Activated CD4-positive, alpha-beta T cell treated with anti-CD3 and anti-CD28 coated beads, Interleukin-2, amount 50 U/mL, for 48 hours (primary cell): Measurements from ENCODE around the gene MDM1.

ENCODE experiments used
- DNase-seq, 2 experiments: peaks; one replicate each; pipeline ENCODE4 v3.0.0-alpha.2; 2020

The MDM1 gene

GRCh38 chr12:68354977-68355541, 22.9 kb upstream of the MDM1 start:
- no peak for DNase-seq

DNA sequence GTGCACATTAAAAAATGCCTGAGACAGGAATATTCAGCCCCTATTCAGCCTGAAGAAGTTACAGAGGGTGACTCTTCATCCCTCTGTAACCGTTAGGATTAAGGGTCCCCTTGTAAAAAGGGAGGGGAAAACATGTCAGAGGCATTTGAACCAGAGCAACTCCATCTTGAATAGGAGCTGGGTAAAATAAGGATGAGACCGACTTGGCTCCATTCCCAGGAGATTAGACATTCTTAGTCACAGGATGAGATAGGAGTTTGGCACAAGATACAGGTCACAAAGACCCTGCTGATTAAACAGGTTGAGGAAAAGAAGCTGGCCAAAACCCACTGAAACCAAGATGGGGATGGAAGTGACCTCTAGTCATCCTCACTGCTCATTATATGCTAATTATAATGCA, 19.9 kb upstream of the MDM1 start:
- no peak for DNase-seq

- DNase-seq: no peak
Measured at GRCh38 chr12:68350753-68351152, 18.6 kb upstream of the MDM1 start.

- DNase-seq: no peak
Measured at GRCh38 chr12:68349921-68350606, 17.9 kb upstream of the MDM1 start.

DNA sequence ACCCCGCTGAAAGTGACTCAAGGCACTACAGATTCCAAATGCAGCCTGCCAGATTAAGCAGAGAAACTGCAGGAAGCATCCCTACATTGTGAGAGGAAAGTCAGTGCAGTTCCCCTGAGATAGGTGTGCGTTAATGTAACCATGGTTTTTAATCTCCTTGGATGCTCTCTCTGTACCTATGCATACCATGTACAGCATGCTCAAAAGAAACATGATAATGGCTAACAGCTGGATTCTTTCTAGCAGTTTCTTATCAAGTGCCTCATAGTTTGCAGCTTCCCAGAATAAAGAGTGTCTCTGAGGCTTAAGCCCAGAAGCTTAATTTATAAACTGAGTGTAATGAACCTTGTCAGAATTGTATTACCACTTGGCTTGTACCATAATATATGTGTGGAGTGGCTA, 17.1 kb upstream of the MDM1 start:
- no peak for DNase-seq

GRCh38 chr12:68348419-68348818, 16.3 kb upstream of the MDM1 start:
- DNase-seq: no peak

- no peak for DNase-seq
Measured at GRCh38 chr12:68345763-68346162, 13.6 kb upstream of the MDM1 start.

DNA sequence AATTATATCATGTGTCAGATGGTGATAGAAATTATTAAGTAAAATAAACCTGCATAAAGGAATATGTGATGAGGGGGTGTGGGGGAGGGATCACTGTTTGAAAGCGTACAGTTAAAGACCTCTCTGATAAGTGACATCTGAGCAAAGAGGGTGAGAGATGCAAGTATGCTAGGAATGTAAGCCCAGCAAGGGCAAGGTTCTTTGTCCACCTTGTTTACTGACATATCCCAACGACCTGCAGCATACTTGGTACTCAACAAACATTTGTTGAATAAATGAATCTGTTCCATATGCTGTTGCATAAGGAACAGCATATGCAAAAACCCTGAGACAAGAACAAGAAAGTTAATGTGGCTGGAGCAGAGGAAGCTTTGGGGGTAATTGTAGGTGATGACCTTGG, 12.0 kb upstream of the MDM1 start:
- no peak for DNase-seq

DNA sequence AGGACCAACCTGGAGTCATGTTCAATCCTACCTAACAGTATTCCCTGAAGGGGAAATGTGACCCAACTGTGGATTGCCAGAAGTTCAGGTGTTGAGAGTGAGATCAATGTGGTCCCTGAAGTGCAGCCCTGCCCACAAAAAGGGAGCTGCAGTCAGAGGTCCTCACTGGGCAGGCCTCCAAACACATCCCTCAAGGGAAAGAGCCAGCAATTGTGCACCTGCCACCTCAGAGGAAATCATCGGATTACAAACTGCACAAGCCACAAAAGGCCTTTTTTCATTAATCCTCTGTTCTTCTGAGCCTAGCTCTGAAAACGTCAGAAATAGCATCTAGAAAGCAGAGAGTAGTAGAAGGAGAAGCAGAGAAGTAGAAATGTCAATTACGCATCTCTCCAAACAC, 10.8 kb upstream of the MDM1 start:
- DNase-seq: no peak

GRCh38 chr12:68341822-68342221, 9.7 kb upstream of the MDM1 start:
- DNase-seq: no peak

DNA sequence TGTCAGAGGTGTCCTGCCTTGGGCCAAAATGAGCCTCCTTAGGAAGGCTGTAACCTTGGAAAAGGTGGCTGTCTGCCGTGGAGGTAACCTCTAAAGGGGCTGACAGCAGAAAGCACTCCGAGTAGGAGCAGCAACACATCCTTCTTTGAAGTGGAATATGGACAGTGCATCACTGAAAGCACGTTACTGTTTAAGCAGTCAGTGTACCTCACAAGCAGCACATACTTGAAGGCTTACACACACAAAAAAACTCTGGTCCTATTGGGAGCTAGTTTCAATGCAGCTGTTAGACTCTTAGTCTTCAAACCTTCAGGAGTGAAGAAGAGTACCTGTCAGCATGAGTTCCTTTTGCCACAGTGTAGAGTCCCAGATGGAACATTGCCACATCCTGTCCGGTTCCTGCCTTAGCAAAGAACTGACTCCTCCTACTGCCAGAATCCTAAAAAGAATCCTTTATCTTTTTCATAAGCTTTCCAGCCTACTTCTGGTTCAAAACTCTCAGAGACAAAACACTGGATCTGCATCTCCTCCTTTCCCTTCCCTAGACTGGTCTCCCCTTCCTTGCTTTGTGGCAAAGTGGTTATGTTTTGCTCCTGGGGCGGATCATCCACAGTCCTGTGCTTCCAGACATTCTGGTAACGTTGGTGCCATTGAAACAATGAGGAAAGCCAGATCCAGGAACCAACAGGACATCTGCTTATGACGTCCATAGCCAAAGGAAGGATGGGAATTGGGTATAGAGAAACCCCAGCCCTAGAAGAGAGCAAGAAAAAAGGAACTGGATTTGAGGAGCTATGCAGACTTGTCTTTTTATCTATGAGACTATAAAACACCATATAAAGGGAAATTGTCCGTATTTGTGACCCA, 8.5 kb upstream of the MDM1 start:
- DNase-seq: no peak

GRCh38 chr12:68336889-68337303, 4.7 kb upstream of the MDM1 start:
- no peak for DNase-seq

GRCh38 chr12:68335462-68335861, 3.3 kb upstream of the MDM1 start:
- no peak for DNase-seq

DNA sequence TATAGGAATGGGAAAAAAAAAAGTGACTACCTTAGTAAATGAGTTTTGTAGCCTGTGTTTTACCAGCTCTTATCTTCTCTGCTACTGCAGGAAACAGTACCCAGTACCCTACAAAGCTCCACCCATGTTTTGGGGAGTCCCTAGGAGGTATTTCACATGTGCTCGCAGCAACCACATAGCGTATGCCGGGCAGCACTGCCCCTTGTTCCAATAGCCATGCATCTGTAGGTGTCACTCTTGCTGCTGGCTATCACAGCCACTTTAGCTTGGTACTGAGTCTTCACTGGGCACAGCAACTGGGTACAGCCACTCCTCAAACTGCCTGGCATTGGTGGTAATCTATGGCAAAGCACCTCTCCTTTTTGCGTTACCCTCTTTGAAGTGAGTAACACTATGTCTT, 2.0 kb upstream of the MDM1 start:
- peak; percentile 14 to 34 for DNase-seq

DNA sequence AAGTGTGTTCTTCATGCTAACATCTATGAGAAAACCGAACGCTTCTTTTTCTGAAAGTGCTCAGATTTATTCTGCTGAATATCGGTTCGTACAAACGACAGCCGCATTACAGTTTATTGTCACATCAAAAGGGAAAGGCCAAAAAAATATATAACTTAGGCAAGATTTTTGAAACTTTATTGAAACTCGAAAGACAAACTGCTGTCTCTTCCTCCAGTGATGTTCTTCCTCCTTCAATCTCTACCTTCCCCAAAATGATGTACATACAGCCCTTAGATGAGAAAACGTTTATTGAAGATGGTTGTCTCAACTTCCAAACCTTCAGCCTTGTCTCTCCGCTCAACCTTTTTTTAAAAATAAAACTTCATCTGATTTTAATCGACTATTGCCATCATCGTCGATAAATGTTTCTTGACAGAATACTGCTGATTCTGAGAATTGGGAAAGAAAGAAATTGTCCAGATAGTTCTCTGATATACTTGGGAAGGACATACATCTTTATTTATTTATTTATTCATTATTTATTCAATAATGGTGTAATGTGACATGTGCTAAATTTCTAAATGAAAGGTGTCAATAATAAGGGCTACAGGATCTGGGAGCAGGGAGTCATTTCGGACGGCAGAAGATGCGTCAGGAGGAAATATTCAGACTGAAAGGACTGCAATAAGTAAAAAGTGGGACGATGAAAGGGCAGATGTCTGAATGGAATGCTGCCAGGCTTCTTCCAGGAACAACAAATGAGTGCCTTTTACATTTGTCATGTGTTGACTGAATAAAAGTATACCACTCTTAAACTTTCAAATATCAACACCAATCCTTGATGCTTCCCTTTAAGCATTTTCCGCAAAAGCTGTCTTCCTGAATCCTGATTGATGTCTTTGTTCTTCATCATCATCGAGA, 817 bp upstream of the MDM1 start:
- DNase-seq: no peak

GRCh38 chr12:68331500-68331868, 678 bp downstream of the MDM1 start:
- DNase-seq: peak; percentile 10 to 25

DNA sequence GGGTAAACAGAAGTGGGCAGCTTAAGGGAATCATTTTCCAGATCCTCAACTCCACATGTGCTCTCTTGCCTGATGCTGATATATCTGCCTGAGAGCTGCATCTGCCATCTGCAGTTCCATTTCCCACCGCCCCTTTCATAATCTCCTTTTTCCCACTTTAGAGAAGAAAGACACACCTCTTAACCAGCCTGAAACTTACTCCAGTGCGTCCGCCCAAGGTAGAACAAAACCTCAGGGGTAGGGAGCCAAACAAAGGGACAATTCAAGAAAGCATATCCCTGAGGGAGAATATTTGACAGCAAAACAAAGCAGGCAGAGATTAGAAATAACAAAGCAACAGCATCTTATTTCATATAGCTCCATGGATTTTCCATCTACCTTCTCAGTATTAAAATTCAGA, 4.3 kb downstream of the MDM1 start:
- DNase-seq: no peak

GRCh38 chr12:68326716-68327115, 5.4 kb downstream of the MDM1 start:
- DNase-seq: no peak

GRCh38 chr12:68325966-68326365, 6.2 kb downstream of the MDM1 start:
- DNase-seq: no peak

- no peak for DNase-seq
Measured at GRCh38 chr12:68324531-68324930, 7.6 kb downstream of the MDM1 start.

- no peak for DNase-seq
Measured at GRCh38 chr12:68321140-68321539, 11.0 kb downstream of the MDM1 start.

GRCh38 chr12:68319988-68320623, 12.1 kb downstream of the MDM1 start:
- no peak for DNase-seq
